Sigmoid colon (tissue), 7 donors: Measurements from ENCODE around the gene MYPOP. TPM values are rescaled to one million over a fixed set of nuclear protein-coding genes. Genes with fewer than 3 reads are reported as not detected.
A peak's percentile ranks its signal among the peaks of the same experiment; 100 is the strongest.

ENCODE experiments used
- DNase-seq: peaks from one replicate; pipeline ENCODE4 v3.0.0-alpha.2; 2019
- H3K27ac ChIP-seq, 4 donors: fragments of 200-600 bp; sonication (generic); one replicate each; pipeline ENCODE4 v1.5.1; 2016 to 2019; ENCODE audit warnings: mild to moderate bottlenecking in 1 of 4
- H3K27me3 ChIP-seq, 3 donors: fragments of 200-600 bp; sonication (generic); one replicate each; pipeline ENCODE4 v1.5.1; 2019; ENCODE audit warnings: mild to moderate bottlenecking in 1 of 3
- H3K36me3 ChIP-seq, 4 donors: fragments of 200-600 bp; sonication (generic); one replicate each; pipeline ENCODE4 v1.5.1; 2016 to 2019
- H3K4me1 ChIP-seq, 4 donors: fragments of 200-600 bp; sonication (generic); one replicate each; pipeline ENCODE4 v1.5.1; 2017 to 2019
- H3K4me3 ChIP-seq, 4 donors: fragments of 200-600 bp; sonication (generic); one replicate each; pipeline ENCODE4 v1.5.1; 2017 to 2019; ENCODE audit warnings: mild to moderate bottlenecking in 2 of 4, moderate library complexity in 1 of 4
- H3K9me3 ChIP-seq, 4 donors: fragments of 200-600 bp in 3 of 4; sonication (generic) in 3 of 4; one replicate each; pipeline versions ENCODE4 v1.5.1 to v1.6.1; 2013 to 2019
- CTCF ChIP-seq, 4 experiments: fragments of 450-650 bp in 3 of 4; fragments of 200-600 bp in 1 of 4; IDR thresholded peaks; one replicate each; pipeline ENCODE4 v1.5.1; 2016 to 2019; ENCODE audit warnings: antibody characterized with exemption in 4 of 4, mild to moderate bottlenecking in 3 of 4, moderate library complexity in 2 of 4
- EP300 ChIP-seq, 4 donors: sonication (generic); formaldehyde crosslinking; IDR thresholded peaks; one replicate each; pipeline ENCODE4 v1.6.1; 2017; ENCODE audit warnings: antibody characterized with exemption in 4 of 4
- POLR2A ChIP-seq, 2 donors: fragments of 450-650 bp; IDR thresholded peaks; one replicate each; pipeline ENCODE4 v1.6.1; 2016; ENCODE audit warnings: antibody characterized with exemption in 2 of 2, mild to moderate bottlenecking in 2 of 2, moderate library complexity in 2 of 2
- POLR2AphosphoS5 ChIP-seq, 4 donors: sonication (generic); formaldehyde crosslinking; IDR thresholded peaks; one replicate each; pipeline ENCODE4 v1.6.1; 2017; ENCODE audit warnings: antibody characterized with exemption in 4 of 4
- WGBS, 2 donors: extraction: QIAGEN DNeasy Blood & Tissue Kit; methylation state at CpG; one replicate each; pipeline ENCODE4 v1.1.7; 2013; 5-methylcytosine and 5-hydroxymethylcytosine counted together
- intact Hi-C: fragments of 100-400 bp; cut with DNase I; formaldehyde crosslinking; loops from one replicate; pipeline ENCODE4 v1.15.1; 2023
- polyA plus RNA-seq, 3 donors: library from polyadenylated mRNA; stranded (reverse); fragments of 200-250 nt; gene quantifications; one replicate each; pipeline ENCODE4 v1.2.3, GENCODE V29; 2013
- total RNA-seq, 4 donors: library from RNA; depleted of rRNA; stranded (reverse); fragments of >200 nt; gene quantifications; one replicate each; pipeline ENCODE4 v1.1.0, GENCODE V29; 2016
- donor health status: healthy with polysubstance abuse.
- donor health status: Bipolar disorder and iron deficiency.
- donor health status: healthy.

The MYPOP gene
- total and polyA plus RNA-seq, 7 donors = 1.8 to 8.3 (median 6.1) TPM

- Histone ChIP-seq H3K36me3 (peaks cover 0 to 10% (median 10%) of the 10 kb centered on the region in 4 donors), H3K4me1 (peaks cover 0 to 45% (median 40%) of the 10 kb centered on the region in 4 donors), H3K27ac (peak overlapping the region in 2 of 4 donors; percentile 24 to 27), H3K9me3 (no peaks in the 10 kb centered on the region), H3K4me3 (peak overlapping the region in 3 of 4 donors; percentile 13 to 25 (median 22)), H3K27me3 (peaks cover 0 to 4% (median 0%) of the 10 kb centered on the region in 3 donors)
- WGBS, 2 donors = 7 to 20% methylated on average over 47 of the region's 47 CpGs
- intact Hi-C loops = loop anchor here (1.0 to 5.0 kb wide), 3 partner anchors 19 to 459 kb away; partner anchors contain the start of genes FOXA3 and RSPH6A
- peak; percentile 91 for DNase-seq
- TF ChIP-seq EP300 (IDR thresholded peaks at IDR 0.05) = no peak
- no peak for TF ChIP-seq POLR2AphosphoS5 (IDR thresholded peaks at IDR 0.05)
- TF ChIP-seq POLR2A (IDR thresholded peaks at IDR 0.05) = peak in 1 of 2 donors; percentile 72
- TF ChIP-seq CTCF (IDR thresholded peaks at IDR 0.05) = peak; percentile 71 to 88 (median 82)
These were observed 19.5 kb downstream of the MYPOP start for GRCh38 chr19:45882652-45883585.

DNA sequence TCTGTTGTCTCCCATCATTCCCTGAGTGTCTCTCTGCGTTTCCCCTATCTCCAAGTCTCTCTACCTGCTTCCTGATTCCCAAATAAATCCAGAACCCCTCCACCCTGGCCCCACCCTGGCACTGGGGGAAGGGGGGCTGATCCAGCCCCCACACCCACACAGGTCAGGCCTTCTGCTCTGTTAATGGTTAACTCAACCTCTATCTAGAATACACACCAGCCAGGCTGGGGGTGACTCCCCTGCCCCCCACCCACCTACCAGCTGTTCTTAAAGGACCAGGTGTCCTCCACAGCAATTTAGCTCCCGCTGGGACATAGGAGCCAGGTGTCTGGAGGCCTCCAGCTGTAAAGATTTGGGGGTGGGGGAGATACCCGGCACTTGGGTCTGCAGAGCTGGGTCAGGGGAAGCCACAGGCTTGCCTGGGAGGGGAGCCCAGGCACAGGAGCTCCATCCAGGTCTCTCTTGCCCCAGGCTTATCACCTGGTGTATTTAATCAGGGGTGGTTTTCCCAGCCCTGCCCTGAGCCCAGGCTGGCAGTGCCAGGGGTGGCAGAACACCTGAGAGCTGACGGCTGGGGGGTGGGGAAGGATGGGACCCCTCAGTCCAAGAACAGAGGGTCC lies 20.4 kb downstream of the MYPOP start:
- DNase-seq = no peak
- peaks cover 0 to 40% (median 37%) of the 10 kb centered on the region in 4 donors for H3K4me1 ChIP-seq
- H3K27ac ChIP-seq = no peak overlapping the region
- intact Hi-C loops = loop anchor here (5.0 kb wide), 2 partner anchors 65 to 460 kb away; partner anchors contain the start of gene RSPH6A
- peaks cover 0 to 11% (median 1%) of the 10 kb centered on the region in 3 donors for H3K27me3 ChIP-seq
- H3K36me3 ChIP-seq = peaks cover 0 to 10% (median 10%) of the 10 kb centered on the region in 4 donors
- TF ChIP-seq POLR2AphosphoS5 (IDR thresholded peaks at IDR 0.05) = no peak
- TF ChIP-seq EP300 (IDR thresholded peaks at IDR 0.05) = no peak
- no peak for TF ChIP-seq CTCF (IDR thresholded peaks at IDR 0.05)
- 12 to 49% methylated on average over 4 of the region's 4 CpGs for WGBS, 2 donors
- H3K4me3 ChIP-seq = peak overlapping the region in 1 of 4 donors; percentile 25
- no peaks in the 10 kb centered on the region for H3K9me3 ChIP-seq

GRCh38 chr19:45881082-45881908 lies 21.1 kb downstream of the MYPOP start:
- Histone ChIP-seq H3K27ac (no peak overlapping the region), H3K4me1 (peaks cover 0 to 46% (median 39%) of the 10 kb centered on the region in 4 donors), H3K9me3 (no peaks in the 10 kb centered on the region), H3K36me3 (peaks cover 0 to 10% (median 10%) of the 10 kb centered on the region in 4 donors), H3K4me3 (no peak overlapping the region), H3K27me3 (peaks cover 3 to 18% (median 5%) of the 10 kb centered on the region in 3 donors)
- no peak for DNase-seq
- intact Hi-C loops = loop anchor here (5.0 kb wide), 2 partner anchors 64 to 461 kb away; partner anchors contain the start of gene RSPH6A
- WGBS, 2 donors = 18 to 65% methylated on average over 10 of the region's 10 CpGs
- no peak for TF ChIP-seq CTCF (IDR thresholded peaks at IDR 0.05)
- no peak for TF ChIP-seq POLR2A (IDR thresholded peaks at IDR 0.05)
- no peak for TF ChIP-seq EP300 (IDR thresholded peaks at IDR 0.05)
- no peak for TF ChIP-seq POLR2AphosphoS5 (IDR thresholded peaks at IDR 0.05)

DNA sequence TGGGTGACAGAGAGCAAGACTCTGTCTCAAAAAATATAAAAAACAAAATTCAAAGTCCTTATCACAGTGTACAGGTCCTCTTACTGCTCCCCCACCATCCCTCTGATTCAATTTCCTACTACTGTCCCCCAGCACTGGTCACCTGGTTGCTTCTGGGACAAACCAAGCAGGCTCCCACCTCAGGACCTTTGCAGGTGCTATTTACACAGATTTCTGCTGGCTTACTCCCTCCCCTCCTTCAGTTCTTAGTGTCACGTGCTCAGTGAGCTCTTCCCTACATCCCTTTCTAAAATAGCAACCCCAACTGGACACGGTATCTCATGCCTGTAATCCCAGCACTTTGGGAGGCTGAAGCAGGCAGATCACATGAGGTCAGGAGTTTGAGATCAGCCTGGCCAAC lies 22.4 kb downstream of the MYPOP start:
- TF ChIP-seq CTCF (IDR thresholded peaks at IDR 0.05) = no peak
- no peak for TF ChIP-seq POLR2AphosphoS5 (IDR thresholded peaks at IDR 0.05)
- no peak for TF ChIP-seq EP300 (IDR thresholded peaks at IDR 0.05)
- TF ChIP-seq POLR2A (IDR thresholded peaks at IDR 0.05) = no peak
- intact Hi-C loops = loop anchor here (5.0 kb wide), 2 partner anchors 63 to 462 kb away; partner anchors contain the start of gene RSPH6A

More for the DNA sequence above, 22.4 kb downstream of the MYPOP start:
- Histone ChIP-seq H3K9me3 (no peaks in the 10 kb centered on the region), H3K36me3 (peaks cover 0 to 10% (median 9%) of the 10 kb centered on the region in 4 donors), H3K27me3 (peaks cover 3 to 19% (median 5%) of the 10 kb centered on the region in 3 donors), H3K4me1 (peaks cover 0 to 43% (median 34%) of the 10 kb centered on the region in 4 donors), H3K27ac (no peak overlapping the region), H3K4me3 (no peak overlapping the region)
- no peak for DNase-seq
- 61 to 81% methylated on average over 2 of the region's 2 CpGs for WGBS, 2 donors
